8988T (cell line): ENCODE results near the gene ASF1B.
A peak's percentile ranks its signal among the peaks of the same experiment; 100 is the strongest.

Experiments
- DNase-seq: peaks from one replicate; pipeline ENCODE4 v3.0.0; 2011

ASF1B gene

DNA sequence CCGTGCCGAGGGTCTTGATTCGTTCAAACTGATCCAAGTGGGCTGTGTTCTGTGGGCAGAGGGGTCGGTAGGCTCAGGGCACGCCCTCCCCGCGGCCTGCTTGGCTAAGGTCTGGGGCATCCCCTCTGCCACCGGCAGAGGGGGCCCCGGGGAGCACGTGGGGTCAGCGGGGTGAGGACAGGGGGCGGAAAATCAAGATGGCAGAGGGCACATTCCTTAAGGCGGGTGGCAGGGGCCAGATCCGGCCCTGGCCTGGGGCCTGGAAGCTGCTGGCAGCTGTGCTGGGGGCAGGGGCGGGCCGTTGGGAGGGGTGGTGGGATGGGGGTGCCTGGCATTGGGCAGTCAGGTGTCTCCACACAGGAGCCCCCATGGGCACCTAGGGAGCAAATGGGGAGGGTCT lies 29.5 kb downstream of the ASF1B start:
- DNase-seq, result no peak

GRCh38 chr19:14105680-14106079 lies 30.7 kb downstream of the ASF1B start:
- DNase-seq, result no peak

- DNase-seq, result no peak
Measured at GRCh38 chr19:14103310-14103709, 33.1 kb downstream of the ASF1B start.

- DNase-seq, result no peak
Measured at GRCh38 chr19:14102756-14103155, 33.6 kb downstream of the ASF1B start.

DNA sequence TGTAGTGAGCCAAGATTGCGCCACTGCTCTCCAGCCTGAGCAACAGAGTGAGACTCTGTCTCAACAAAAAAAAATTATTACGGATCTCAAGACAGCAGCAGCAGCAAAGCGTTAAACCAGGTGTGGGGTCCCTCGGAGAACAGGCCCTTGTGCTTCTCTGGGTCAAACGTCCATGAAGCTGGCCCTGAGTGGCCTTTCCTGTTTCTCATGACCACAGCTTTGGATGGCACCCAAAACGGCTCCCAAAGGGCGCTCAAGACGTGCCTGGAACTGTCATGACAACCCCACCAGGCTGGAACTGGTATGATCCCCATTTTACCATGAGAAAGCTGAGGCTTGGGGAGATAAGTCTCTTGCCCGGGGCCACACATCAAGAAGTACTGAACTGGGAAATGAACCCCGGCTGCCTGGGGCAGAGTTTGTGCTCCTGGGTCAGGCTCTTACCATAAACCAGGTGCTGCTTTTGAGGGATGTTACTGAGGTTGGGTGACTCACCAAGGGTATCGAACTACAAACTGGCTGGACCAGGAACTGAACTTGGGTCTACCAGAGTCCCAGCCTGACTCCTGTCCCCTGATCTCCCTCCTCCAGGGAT lies 34.2 kb downstream of the ASF1B start:
- DNase-seq, result no peak

DNA sequence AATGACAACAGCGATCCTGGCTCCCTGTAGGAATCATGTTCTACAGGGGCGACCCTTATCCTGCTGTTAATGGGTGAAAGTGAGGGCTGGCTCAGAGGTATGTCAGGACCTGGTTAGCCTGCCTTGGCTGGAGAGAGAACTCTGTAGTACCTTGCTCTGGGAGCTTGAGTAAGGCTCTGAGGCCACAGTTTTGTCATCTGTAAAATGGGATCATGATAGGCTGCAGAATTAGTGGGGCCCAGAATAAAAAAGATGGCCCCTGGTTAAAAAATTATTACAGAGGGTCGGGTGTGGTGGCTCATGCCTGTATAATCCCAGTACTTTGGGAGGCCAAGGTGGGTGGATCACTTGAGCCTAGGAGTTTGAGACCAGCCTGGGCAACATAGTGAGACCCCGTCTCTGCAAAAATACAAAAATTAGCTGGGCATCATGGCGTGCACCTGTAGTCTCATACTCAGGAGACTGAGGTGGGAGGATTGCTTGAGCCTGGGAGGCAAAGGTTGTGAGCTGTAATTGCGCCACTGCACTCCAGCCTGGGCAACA lies 35.3 kb downstream of the ASF1B start:
- no peak for DNase-seq

DNA sequence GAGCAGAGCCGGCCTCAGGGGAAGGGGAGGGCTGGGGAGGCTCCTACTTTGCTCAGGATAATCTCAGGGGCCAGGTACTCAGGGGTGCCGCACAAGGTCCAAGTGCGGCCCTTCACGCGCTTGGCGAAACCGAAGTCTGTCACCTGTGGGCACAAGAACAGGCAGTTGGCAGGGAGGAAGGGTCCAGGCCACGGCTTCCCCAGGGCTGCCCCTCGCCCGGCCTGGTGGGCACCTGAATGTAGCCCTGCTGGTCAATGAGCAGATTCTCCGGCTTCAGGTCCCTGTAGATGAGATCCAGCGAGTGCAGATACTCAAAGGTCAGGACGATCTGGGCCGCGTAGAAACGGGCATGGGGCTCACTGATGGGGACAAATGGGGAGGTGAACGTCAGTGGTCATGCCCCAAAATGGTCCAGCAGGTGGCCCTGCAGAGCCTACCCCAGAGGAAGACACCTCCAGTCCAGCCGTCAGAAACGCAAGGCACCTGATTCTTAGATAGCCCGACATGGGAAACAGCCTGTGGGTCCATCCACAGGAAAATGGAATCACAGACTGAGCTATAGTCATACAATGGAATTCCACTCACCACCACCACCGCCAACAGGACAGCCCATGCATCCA lies 38.7 kb downstream of the ASF1B start:
- DNase-seq, result no peak

- DNase-seq, result no peak
Measured at GRCh38 chr19:14096272-14096992, 40.0 kb downstream of the ASF1B start.

- no peak for DNase-seq
Measured at GRCh38 chr19:14094854-14095253, 41.5 kb downstream of the ASF1B start.

- DNase-seq, result no peak
Measured at GRCh38 chr19:14093117-14093823, 43.1 kb downstream of the ASF1B start.

DNA sequence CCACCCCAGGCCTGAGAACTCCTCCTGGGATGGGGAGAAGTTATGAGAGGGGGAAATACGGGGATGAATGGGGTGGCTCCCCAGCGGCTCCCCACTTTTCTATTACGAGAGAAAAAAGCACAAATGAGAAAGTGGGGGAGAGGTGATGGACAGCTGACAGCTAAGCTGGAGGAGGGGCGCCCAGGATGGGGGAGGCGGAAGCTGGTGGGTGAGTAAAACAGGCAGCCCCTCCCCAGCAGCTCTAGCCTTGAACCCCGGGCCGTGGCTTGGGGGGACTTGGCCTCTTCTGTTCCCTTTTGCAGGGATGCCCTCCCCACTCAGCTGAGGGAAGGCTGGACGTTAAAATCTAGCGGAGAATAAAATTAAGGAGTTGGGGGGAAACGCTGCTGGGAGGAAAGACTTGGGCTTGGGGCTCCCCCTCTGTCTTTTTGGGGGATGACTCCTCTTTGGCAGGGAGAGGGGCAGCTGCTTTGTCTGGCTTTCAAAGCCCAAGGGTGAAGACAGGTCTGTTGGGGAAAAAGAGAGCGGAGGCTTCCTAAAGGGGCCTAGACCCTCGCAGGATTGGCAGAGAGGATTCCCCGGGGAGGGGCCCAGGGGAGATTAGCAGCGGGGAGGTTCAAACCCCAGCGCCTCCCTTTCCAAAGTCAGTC lies 44.5 kb downstream of the ASF1B start:
- DNase-seq, result no peak

GRCh38 chr19:14091081-14091812 lies 45.1 kb downstream of the ASF1B start:
- peak; percentile 81 for DNase-seq

GRCh38 chr19:14090509-14091080 lies 45.8 kb downstream of the ASF1B start, which contains the start of gene SAMD1:
Gene SAMD1 (minus strand): TSS chr19:14090751.
- DNase-seq, result peak; percentile 77

DNA sequence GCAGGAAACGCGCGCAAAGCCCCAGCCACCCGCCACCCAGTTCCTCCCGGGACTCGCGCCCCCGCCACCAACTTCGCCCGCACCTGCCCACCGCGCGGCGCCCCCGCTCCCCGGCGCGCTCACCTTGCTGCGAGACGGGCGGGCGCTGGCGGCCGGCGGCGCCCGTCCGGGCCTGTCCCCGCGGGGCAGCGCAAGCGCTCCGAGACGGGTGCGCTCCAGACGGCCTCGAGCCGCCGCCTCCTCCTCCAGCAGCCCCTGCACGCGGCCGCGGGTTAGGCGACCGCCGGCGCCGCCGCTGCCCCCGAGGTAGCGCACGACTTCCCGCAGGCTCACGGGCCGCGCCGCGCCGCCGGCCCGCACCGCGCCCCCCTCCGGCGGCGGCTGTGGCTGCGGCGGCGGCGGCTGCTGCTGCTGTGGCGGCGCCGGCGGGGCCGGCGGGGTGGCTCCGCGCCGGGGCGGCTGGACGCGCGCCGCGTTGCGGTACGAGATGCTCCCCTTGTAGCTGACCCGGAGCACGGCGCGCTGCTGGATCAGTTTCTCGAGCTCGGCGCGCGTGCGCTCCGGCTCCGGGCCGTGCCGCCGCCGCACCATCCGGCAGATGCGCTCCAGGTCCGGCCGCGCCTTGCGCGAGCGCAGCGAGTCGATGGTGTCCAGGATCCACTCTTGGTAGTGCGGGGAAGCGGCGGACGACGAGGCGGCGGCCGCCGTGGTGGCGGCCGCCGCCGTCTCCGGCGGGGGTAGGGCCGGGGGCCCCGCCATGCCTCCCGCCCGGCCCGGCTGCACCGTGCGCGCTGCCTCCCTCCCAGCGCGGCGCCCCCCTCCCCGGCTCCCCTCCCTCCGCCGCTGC lies 46.5 kb downstream of the ASF1B start:
- peak; percentile 61 for DNase-seq

DNA sequence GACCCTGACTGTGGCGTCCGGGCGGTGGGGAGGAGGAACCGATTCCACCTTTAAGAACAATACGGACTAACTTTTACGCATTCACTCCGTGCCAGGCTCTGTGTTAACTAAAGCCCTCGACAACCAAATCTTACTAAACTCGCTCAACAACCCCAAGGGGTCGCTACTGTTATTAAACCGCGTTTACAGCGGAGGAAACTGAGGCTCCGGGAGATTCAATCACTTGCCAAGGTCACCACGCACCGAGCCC lies 47.1 kb downstream of the ASF1B start:
- no peak for DNase-seq

DNA sequence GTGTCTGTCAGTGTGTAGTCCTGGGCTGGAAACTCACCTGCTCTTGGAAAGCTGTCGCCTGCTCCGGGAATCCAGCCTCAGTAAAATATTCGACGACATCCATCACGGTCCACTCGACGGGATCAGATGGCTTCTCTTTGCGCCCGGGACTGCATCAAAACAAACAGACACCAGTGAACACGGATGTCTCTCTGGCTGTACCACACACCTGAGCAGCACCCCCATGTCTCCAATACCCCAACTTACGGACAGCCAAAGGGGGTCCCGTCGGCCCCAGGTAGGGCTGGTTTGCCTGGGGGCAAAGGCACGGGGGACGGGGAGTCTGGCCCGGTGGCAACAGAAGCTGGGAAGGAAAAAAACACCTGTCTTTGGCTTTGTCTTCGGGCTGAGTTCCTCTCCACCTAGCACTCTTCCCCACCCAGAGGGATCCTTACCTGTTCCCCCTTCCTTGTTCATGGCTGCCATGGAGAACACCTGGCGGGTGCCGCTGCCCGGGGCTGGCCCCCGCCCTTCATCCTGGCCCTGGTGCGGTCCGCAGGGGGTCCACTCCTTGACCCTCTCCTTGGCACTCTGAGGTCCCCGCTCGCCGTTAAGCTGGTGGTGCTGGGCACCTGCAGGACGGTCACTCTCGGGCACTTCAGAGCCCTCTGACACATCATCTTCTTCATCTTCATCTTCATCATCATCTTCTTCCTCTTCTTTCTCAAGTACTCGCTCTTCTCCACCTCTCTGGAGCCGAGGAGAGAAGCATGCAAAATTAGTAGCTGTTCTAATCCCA lies 47.6 kb downstream of the ASF1B start:
- no peak for DNase-seq

DNA sequence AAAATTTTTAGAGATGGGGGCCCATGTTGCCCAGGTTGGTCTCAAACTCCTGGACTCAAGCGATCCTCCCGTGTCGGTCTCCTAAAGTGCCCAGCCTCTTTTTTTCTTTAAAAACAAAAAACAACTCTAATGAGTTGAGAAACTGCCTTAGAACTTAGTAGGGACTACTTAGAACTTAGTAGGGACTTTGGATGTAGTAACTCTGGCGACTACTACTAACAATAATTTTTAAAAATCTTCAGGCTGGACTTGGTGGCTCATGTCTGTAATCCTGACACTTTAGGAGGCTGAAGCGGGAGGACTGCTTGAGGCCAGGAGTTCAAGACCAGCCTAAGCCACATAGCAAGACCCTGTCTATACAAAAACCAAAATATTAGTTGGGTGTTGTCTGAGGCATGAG lies 50.3 kb downstream of the ASF1B start:
- no peak for DNase-seq

- DNase-seq, result no peak
Measured at GRCh38 chr19:14085309-14085995, 50.9 kb downstream of the ASF1B start, which contains the start of gene C19orf67. Gene C19orf67 (minus strand): TSS chr19:14085783. CDS start chr19:14085627, 156 bp downstream.

GRCh38 chr19:14082675-14082960 lies 53.8 kb downstream of the ASF1B start:
- no peak for DNase-seq
